ENCODE results near the gene RELB.

The RELB gene

GRCh38 chr19:45021971-45022370, 20.7 kb downstream of the RELB start:
- DNase-seq (ENCODE audit: low spot score) = no peak
- FAIRE-seq = no peak

GRCh38 chr19:45023048-45023447, 21.8 kb downstream of the RELB start:
- no peak for FAIRE-seq
- no peak for DNase-seq (ENCODE audit: low spot score)

- FAIRE-seq (no peak), DNase-seq (ENCODE audit: low spot score) (no peak)
These were observed 24.0 kb downstream of the RELB start for GRCh38 chr19:45025264-45025663.

GRCh38 chr19:45027371-45027770, 26.1 kb downstream of the RELB start:
- FAIRE-seq = no peak
- DNase-seq (ENCODE audit: low spot score) = no peak

- FAIRE-seq = no peak
- DNase-seq (ENCODE audit: low spot score) = no peak
These were observed 29.6 kb downstream of the RELB start for GRCh38 chr19:45030825-45031224.

GRCh38 chr19:45032421-45032820, 31.2 kb downstream of the RELB start:
- FAIRE-seq = no peak
- DNase-seq (ENCODE audit: low spot score) = no peak

GRCh38 chr19:45035755-45036154, 34.5 kb downstream of the RELB start:
- DNase-seq (ENCODE audit: low spot score) (no peak), FAIRE-seq (no peak)

- DNase-seq (ENCODE audit: low spot score) = no peak
- FAIRE-seq = no peak
These were observed 36.3 kb downstream of the RELB start for GRCh38 chr19:45037393-45038169.

GRCh38 chr19:45038931-45039893, 37.9 kb downstream of the RELB start, which contains the start of gene CLASRP:
CLASRP (plus strand) TSS chr19:45039045; CDS start chr19:45040213, 1,168 bp downstream.
- FAIRE-seq = peak; percentile 49

GRCh38 chr19:45040059-45040771, 39.0 kb downstream of the RELB start:
- FAIRE-seq = no peak

More at GRCh38 chr19:45038931-45039893, 37.9 kb downstream of the RELB start, which contains the start of gene CLASRP:
- DNase-seq (ENCODE audit: low spot score) = peak; percentile 54

GRCh38 chr19:45041125-45041524, 39.9 kb downstream of the RELB start:
- DNase-seq (ENCODE audit: low spot score) (no peak), FAIRE-seq (no peak)

More at GRCh38 chr19:45040059-45040771, 39.0 kb downstream of the RELB start:
- no peak for DNase-seq (ENCODE audit: low spot score)

GRCh38 chr19:45045671-45046353, 44.5 kb downstream of the RELB start:
- FAIRE-seq (no peak), DNase-seq (ENCODE audit: low spot score) (no peak)

- FAIRE-seq (no peak), DNase-seq (ENCODE audit: low spot score) (no peak)
These were observed 45.1 kb downstream of the RELB start for GRCh38 chr19:45046355-45046754.

- FAIRE-seq (no peak), DNase-seq (ENCODE audit: low spot score) (no peak)
These were observed 46.0 kb downstream of the RELB start for GRCh38 chr19:45047188-45047797.

GRCh38 chr19:45049073-45049736, 47.9 kb downstream of the RELB start:
- FAIRE-seq = no peak

GRCh38 chr19:45050036-45050435, 48.8 kb downstream of the RELB start:
- no peak for FAIRE-seq
- DNase-seq (ENCODE audit: low spot score) = no peak

More at GRCh38 chr19:45049073-45049736, 47.9 kb downstream of the RELB start:
- no peak for DNase-seq (ENCODE audit: low spot score)

GRCh38 chr19:45051929-45052579, 50.8 kb downstream of the RELB start:
- no peak for FAIRE-seq
- DNase-seq (ENCODE audit: low spot score) = no peak

GRCh38 chr19:45056831-45057230, 55.6 kb downstream of the RELB start:
- FAIRE-seq (no peak), DNase-seq (ENCODE audit: low spot score) (no peak)

- FAIRE-seq = no peak
- DNase-seq (ENCODE audit: low spot score) = no peak
These were observed 56.2 kb downstream of the RELB start for GRCh38 chr19:45057444-45057843.
